Embryonic facial prominence (tissue), 1 donor: ENCODE data around the gene MYL7.
"Not testable (repeated sequence)": the region's sequence is repeated elsewhere in the genome, so short reads cannot be mapped to it uniquely, and the experiment has no call there.

Experiments
- DNase-seq: peaks from one replicate; pipeline ENCODE4 v3.0.0-alpha.2; 2016; ENCODE audit errors: extremely low spot score

Gene MYL7

DNA sequence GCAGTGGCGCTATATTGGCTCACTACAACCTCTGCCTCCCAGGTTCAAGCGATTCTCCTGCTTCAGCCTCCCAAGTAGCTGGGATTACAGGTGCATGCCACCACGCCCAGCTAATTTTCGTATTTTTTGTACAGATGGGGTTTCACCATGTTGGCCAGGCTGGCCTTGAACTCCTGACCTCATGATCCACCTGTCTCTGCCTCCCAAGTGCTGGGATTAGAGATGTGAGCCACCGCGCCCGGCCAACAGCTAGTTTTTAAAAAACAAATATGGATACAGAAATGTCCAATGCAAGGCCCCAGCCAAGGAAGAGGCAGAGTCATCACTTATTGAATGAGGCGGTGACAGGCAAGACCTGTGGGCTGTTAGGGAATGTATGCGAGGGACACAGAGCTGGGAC is 30.8 kb upstream of the MYL7 start:
- not testable (repeated sequence) for DNase-seq

DNA sequence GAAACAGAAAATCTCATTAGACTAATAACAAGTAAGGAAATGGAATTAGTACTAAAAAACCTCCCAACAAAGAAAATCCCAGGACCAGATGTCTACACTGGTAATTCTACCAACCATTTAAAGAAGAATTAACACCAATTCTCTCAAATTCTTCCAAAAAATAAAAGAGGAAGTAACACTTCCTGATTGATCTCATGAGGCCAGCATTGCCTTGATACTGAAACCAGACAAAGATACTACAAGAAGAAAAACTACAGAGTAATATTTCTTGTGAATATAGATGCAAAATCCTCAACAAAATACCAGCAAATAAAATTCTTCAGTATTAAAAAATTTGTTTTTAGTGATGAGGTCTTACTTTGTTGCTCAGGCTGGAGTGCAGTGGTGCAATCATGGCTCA is 26.8 kb upstream of the MYL7 start:
- no peak for DNase-seq

DNA sequence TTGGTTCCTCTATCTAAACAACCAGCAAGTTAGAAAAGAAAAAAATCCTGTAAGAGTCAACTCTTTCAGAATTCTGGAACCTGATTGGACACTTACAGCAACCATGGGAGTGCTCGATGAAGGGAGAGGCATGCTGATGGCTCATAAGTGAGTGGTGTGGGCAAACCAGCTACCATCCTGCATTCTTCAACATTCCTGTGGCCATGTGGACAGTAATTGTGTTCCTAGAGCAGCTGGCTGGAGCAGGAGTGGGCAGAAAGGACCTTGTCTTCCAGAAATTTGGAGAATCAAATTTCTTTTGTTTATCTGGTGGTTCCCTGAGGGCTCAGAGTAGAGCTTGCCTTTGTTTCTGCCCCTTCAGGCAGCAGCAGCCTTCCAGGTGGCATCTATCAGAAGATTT is 22.5 kb upstream of the MYL7 start:
- no peak for DNase-seq

DNA sequence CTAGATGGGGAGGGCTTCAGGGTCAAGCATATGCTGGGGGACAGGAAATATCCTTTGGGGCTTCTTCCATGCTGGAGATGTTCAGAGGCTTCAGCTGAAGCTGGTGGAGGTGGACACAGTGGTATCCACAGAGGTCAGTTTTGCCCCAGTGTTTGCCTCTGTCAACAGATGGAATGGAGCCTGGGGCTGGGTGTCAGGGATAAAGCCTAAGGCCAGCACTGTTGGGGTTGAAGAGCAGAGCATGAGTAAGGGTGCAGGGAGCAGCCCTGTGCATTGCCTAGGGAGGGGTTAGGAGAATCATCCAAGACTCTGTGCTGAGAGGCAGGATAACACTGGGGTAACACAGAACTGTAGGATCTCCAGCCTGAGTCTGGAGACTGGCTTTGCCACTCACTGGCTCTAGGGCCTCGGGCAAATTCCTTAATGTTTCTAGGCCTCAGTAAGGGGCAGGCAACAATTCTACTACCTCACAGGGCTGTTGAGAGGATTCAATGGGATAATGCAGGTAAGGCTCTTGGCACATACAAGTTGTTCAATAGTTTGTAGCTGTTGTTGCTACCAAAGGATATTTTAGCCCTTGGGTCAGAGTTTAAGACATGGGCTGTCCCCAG is 21.8 kb upstream of the MYL7 start:
- DNase-seq = no peak

DNA sequence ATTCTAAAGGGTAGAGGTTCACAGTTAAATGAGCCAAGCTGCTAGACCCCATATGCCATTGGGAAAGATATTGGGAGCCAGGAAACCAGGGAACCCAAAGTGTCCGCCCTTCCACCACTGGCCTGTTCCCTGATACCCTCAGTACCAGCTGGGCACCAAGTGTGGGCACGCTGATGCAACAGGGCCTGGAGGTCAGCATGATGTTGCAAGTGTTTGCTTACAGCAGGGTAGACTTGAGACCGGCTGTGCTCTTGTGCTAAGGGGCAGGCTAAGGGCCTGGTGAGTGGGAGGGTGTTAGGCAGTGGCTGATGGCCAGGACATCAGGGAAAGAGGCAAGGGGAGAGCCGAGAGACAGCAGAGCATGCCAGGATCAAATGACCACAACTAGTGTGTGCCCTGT is 21.0 kb upstream of the MYL7 start:
- no peak for DNase-seq

DNA sequence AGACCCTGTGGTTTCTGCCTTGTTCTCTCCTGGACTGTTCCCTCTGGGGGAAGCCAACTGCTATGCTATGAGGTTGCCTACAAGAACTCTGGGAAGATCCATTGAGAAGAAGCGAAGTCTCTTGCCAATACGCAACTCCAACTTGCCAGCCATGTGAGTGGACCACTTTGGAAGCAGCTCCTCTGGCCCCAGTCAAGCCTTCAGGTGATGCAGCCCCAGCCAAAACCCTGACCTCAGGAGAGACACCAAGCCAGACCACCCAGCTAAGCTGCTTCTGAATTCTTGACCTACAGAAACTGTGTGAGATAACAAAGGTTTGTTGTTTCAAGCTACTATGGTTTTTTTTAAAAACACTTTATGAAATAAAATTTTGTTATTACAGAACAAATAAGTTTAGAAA is 20.2 kb upstream of the MYL7 start:
- DNase-seq = no peak

DNA sequence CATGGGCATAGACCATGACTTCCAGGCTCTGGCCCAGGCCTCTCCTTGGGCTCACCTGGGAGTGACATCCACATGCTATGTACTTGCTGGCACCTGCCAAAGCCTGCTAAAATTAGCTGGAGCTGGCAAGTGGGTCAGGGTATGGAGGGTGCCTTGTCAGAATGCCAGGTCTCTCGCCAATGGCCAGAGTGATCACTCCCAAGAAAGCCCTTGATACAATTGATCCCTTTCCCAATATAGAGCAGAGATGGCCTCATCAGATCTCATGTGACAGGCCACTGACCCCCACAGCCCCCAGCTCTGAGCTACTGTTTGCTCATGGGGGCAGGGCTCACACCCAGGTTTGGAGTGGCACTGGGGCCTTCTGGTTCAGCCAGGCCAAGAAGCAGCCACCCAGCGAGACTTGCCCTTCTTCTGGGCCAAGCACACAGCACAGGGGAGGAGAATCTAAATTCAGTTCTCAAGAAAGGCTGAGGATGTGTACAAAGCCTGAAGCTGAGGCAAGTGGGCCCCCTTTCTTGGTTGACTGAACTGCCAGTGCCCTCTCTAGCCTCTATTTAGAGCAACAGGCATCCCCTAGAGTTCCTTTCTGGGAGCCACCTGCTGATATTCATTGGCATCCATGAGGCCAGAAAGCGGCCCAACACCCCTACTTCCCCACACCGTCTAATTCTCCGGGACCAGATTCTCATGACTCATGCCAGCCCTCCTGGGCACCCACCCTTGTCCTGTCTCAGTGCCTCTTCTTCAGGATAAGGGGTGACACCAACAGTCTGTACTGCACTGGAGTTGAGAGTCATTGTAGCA is 18.9 kb upstream of the MYL7 start:
- no peak for DNase-seq

DNA sequence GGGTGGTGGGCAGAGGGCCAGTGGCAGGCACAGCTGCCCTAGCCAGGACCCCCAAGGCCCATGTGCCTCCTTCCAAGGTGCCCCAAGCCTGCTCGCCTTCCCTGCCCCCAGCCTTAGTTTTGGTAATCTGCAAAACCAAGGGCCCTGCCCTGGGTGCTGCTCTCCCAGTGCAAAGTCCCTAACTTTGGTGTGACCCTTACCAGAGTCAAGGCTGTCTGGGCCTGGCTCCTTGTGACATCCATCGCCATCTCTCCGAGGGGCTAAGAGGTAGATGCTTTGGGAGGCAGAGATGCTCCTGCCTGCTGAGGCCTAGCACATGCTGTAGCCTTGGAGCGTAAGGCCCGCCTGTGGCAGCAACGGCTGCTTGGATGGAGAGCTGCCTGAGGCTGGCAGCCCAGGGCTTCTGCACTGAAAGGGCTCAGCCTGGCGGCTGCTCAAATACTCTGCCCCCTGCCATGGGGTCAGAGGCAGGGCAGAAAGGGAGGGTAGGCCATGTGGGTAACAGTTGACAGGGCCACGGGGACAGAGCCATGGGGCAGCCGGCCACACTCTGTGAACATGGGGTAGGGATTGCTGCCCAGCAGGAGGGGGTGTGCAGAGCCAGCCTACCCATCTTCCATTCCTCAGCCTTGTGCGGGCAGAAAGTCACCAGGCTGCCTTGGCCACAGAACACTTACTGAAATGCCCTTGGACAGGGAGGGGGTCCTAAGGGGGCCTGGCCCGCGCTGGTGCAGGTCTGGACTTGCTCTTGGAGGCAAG is 17.9 kb upstream of the MYL7 start:
- no peak for DNase-seq

DNA sequence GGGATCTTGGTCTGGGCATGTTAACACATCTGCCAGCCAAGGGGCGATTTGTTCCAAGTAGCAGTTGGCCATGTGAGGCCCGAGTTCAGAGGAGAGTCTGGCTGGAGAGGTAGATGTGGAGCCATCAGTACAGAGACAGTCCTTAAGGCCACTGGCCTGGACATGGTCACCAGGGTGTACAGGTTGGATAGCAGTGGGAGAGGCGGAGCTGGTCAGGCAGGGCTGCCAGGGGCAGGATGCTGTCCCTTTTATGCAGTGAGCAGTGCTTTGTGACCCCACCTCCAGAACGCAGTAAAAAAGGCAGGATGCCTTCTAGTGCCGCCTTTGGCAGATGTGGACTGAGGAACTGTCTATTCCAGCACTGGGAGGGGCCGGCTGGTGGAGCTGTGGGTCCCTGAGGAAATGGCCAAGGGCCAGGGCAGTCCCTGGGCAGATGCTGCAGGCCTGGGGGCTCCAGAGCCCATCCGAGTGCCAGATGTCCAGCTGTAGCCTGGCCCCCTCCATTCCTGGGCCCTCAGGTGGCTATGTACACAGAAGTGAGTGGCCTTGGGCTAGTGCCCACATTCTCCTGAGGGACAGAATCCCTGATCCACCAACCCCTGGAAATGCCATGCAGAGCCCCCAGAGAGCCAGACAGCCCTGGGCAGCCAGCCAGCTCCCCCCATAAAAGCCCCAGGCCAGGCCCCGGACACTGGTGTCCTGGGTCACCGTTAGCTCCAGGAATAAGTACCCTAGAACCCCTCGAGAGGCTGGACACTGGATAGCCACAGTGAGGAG is 17.2 kb upstream of the MYL7 start:
- DNase-seq = no peak

DNA sequence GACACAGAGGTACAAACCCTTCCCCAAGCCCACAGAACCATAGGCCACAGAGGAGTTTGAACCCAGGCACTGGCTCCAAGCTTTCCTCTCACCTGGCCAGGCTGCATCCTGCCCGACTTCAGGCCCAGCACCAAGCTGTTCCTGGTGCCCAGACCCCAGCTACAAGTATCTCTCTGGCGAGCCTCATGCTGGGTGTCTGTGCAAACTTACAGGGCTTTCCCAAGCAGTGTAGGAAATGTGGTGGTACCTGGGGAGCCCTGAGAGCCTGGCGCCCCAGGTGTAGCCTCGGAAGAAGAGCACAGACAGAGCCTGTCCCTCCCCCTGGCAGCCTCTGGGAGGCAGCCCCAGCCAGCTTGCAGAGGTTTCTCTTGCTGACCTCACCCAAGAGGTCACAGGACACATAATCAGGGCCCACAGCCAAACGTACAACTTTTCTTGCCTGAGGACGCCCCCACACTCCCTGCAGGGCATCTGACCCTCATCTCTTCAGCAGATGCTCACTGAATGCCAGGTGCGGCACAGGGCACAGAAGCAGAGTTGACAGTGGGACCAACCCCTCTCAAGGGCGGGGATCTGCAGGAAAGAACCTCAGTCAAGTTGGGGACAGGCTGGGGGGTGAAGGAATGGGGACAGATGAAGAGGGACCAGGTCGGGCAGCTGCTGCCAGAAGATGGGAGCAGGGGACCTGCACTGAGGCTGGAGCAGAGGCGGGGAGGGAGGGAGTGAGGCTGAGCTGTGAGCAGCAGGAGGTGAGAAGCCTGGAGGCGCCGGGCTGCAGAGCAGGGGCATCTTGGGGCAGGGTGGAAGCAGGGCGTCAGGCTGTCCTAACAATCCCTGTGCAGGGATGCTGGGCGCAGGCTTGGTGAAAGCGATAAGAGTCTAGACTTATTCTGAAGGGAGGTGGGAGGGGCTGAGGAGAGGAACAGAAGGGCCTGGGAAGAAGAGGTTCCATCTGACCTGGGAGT is 16.3 kb upstream of the MYL7 start:
- DNase-seq = no peak

DNA sequence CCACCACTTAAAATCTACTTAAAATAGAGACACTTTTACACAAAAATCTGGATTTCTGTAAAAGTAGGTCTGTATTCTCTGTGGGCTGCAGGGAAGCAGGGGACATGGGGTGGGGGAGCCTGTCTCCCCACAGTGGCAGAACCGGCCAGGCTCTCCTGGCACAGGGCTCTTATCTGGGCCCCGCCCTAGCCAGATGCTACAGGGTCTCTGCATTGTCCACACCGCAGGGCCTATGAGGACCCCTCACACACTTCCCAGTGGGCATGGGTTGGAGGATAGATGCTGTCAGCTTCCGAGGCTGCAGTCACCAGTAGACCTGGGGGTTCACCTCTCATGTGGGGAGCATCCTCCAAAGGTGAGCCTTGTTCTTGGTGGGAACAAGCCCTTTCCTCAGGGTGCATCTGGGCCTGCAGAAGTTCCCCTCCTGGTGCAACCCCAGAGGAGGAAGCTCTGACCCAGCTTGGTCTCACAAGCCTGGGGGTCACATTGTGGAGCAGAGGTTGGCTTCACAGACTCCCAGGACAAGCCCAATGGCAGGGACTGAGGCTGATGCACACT is 15.4 kb upstream of the MYL7 start:
- no peak for DNase-seq

DNA sequence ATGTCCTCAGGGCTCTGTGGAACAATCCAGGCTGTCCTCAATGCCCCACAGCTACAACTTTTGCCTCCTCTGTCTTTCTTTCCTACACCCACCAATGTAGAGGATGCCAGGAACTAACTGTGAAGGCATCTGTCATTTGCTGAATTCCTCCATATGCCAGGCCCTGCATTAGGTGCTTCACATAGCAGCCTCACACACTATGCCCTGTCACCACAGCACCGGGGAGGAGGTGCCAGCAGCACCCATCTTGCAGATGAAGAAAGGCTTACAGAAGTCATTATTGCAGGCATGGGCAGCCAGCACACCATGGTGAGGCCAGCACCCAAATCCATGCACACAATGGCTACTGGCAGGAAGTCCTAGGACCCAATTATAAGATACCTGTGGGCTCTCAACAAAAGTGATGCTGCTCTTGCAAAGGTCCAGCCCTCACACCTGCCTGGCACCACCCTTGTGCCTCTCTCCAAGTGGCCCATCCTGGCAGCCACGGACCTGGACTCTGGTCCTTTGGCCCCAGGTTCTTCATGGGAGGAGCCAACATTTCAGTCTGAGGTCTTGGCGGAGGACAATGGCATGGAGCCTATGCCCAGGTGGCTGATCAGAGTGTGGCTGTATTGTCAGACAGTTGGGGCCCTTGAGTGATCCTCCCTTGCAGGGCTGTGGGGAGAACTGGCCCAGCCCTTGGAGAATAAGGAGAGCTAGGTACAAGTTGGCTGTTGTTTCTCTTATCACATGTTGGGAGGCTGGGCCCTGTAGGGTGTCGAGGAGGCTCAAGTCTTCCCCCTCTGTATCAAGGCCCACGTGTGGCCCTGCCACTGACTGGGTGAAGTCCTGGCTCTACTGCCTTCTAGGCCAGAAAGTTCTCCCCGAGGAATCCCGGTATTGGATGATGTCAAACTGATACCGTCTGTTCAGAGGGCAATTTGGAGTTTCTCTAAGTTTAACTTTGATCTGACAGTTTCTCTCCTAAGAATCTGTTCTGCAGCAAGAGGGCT is 14.4 kb upstream of the MYL7 start:
- DNase-seq = no peak

DNA sequence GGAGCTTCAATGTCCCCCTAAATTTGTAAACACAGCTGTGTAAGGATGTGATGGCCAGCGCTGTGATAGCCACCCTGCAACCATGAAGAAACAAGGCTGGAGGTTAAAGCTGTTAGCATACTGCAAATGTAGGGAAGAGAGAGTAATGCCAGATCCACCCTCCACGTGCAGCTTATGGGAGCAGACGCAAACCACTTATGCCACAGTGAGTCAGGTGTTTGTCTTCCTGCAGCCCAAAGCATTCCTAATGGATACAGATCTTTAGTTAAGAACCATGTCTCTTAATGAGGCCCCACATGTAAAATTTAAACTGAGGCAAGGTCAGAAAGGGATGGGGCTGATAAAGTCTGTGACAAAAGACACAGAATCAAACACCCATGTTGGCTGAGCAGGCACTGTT is 13.6 kb upstream of the MYL7 start:
- no peak for DNase-seq

DNA sequence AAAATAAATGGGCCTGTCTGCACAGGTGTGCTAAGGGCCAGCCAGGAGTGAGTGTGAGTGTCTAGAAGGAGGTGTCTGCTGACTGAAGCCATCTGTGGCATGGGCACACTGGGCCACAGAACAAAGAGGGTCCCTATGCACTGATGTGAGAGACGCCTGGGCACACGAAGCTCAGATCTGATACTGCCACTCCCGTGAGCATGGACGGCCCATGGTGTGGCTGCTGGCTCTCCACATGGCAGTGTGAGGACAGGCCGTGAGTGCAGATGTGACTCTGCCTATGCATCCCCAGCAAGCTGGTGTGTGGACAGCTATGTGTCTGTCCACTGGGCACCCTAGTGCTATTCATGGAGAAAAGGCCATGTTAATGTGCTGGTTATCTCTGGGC is 12.8 kb upstream of the MYL7 start:
- no peak for DNase-seq

DNA sequence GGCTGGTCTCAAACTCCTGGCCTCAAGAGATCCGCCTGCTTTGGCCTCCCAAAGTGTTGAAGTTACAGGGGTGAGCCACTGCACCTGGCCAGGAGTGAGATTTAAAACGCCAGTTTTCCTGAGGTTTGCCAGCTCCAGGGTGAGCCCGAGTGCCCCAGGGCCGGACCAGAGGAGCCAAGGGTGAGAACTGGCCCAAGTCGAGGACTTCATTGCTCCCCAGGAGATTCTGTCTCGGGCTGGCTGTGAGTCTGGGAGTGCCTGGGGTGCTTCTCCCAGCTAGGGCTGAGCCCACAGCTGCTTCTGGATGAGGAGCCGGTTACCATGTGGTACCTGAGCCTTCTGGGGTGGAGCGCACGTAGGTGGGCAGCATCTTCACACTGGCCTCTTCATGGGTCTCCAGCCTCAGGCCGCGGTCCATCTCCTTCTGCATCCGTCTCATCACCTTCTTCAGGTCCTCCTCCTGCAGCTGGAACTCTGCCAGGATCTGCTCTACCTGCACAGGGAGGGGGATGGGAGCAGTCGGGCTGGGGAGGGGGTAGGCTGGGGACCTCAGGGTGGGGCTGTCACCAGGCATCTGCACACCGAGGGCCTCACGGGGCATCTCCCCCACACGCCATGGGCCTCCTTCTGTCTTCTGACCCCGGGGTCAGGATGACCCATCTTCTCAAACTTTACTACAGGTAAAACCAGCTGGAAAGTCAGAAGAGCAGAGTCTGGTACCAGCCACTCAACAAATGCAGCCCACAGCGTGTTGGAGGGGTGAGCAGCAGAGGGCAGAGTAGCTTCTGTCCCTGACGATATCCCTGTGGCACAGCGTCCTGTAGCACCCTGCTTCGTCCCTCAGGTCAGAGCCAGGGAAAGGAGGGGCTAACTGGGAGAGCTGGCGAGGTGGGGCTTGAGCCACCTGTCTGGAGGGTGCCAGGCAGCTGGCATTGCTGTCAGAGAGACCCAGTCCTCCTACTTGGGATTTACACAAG is 12.1 kb upstream of the MYL7 start:
- no peak for DNase-seq

DNA sequence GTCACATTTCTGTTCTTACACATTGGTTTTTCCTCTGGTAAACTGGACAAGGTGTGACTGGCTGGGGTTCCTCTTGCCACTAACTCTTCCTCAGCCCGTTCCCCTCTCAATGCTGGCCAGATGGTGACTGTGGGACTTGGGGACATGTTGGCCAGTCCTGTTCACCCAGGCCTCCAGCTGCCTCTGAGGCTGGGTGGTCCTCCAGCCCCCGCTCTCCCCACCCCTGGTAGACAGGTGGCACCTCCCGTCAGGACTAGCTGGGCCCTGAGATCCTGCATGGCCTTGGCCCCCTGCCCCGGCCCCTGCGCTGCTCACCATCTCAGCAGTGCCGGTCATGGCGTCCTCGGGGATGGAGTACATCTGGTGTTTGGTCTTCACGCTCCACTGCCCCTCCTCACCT is 10.8 kb upstream of the MYL7 start:
- no peak for DNase-seq

DNA sequence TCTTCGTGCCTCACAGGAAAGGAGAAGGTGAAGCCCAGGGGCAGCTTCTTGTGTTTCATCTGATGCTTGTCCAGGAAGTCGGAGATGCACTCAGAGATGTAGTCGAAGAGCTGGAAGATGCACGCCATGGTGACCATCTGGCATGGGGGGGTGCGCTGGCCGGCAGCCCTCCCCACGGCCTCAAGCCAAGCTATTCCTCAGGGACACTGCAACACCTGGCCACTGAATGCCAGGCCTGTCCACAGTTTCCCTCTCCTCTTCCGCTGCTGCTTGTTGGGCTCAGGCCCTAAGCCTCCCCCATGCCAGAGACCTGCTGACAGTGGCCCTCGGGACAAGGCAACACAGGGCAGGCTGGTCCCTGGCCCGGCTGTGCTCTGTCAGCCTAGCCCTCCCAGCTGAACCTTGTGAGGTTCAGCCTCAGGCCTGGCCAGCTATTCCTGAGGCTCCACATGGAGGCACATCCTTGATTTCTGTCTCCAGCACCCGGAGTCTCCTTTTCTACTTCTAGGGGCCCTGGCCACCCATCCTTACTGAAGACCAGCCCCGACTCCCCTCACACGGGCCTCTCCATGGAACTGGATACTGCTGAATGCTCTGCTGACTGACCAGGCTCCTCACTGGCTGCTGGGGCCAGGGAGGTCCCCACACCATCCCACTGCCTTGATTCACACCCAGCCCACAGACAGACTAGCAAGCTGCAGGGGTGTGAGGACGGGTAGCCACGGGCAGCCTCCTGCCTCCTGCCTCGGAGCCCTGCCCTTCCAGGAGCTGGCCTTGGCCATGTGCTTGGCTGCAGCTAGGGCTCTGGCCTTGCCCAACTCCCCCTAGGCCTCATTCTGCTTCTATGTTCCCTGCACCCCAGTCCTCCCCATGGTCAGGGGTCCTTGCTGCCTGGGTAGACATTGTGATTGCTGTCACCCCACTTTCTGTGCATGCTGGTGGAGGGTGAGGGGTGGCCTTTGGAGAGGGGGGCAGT is 10.1 kb upstream of the MYL7 start:
- DNase-seq = no peak
